ENCODE results near the gene STK24. TPM values are rescaled to one million over a fixed set of nuclear protein-coding genes. Genes with fewer than 3 reads are reported as not detected.

STK24 gene
- total RNA-seq, 5 donors from 2014 or later (not counting 1 experiment from before 2014, with no cell fraction given): 92.1 to 143 (median 113) TPM

DNA sequence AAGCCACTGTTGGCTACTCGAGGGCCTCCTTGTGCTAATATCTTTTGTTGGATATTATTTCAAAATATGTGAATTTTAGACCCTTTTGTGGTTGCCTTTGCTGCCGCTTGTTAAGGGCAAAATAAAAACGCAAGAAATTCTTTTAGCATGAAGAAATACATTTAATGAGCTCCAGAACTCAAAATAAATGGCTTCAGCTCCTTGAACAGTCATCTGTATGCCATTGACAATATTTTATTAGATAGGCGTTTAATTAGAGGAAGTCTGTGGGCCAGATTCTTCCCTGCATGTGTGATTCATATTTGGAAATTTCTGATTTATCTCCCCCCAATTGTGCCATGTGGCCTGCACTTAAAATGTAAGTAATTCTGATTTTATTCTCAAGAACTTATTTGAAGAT is 177.2 kb downstream of the STK24 start:
- Histone ChIP-seq H3K27ac (ENCODE audit: low read length) (no peak overlapping the region), H3K4me1 (ENCODE audit: control insufficient read depth in 1 of 2, extremely low read depth in 1 of 2, insufficient read depth in 2 of 2, low read length in 2 of 2) (no peaks in the 10 kb centered on the region), H3K36me3 (ENCODE audit: control insufficient read depth in 2 of 2, extremely low read depth in 1 of 2, insufficient read depth in 1 of 2, low read length in 1 of 2) (no peaks in the 10 kb centered on the region), H3K27me3 (replicated peaks in 1 of 2; ENCODE audit: control insufficient read depth in 2 of 2, extremely low read depth in 1 of 2, insufficient read depth in 2 of 2, low read length in 1 of 2) (peaks cover 0 to 15% of the 10 kb centered on the region in 2 experiments), H3K4me3 (ENCODE audit: control insufficient read depth in 1 of 2, extremely low read depth in 1 of 2, low read length in 1 of 2) (no peak overlapping the region), H3K9me3 (no peaks in the 10 kb centered on the region)
- Mint-ChIP-seq H3K36me3 (no peaks in the 10 kb centered on the region), H3K27ac (no peak overlapping the region), H3K9me3 (no peaks in the 10 kb centered on the region), H3K27me3 (peaks cover 11 to 12% of the 10 kb centered on the region in 2 donors), H3K4me3 (no peak overlapping the region), H3K4me1 (no peaks in the 10 kb centered on the region)
- ChIA-PET CTCF (interaction anchor here in 1 of 2 donors (0.6 kb wide), 1 partner anchor 168 kb away, joined by 7 read pairs; no protein-coding TSS in a partner anchor), POLR2A (no interaction called here)
- DNase-seq (no peak), ATAC-seq (replicated peaks in 1 of 4) (no peak)
- no CpG with 5 or more reads among the region's 4 CpGs for WGBS (ENCODE audit: insufficient coverage)

DNA sequence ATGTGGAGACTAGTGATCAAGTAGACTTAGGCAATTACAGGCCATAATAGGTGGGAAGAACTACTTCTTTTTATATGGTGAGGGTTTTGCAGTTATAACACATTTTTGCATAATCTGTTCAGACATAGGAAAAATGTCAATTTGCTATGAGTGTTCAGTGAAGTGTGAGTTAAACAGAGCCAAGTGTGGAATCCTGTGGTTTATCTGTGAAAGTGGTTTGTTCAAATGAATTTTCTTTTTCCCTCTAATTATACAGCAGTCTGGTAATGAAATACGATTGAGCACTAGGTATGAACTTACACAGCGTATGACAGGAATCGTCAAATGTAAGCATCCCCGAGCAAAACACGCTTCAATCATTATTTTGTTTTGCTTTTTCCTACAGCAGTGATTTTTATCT is 178.3 kb downstream of the STK24 start:
- H3K9me3 Mint-ChIP-seq: no peaks in the 10 kb centered on the region
- H3K4me1 Mint-ChIP-seq: no peaks in the 10 kb centered on the region
- DNase-seq (no peak), ATAC-seq (replicated peaks in 1 of 4) (no peak)
- POLR2A ChIA-PET: no interaction called here
- H3K9me3 ChIP-seq: no peaks in the 10 kb centered on the region
- no peak overlapping the region for H3K27ac Mint-ChIP-seq
- no peak overlapping the region for H3K27ac ChIP-seq (ENCODE audit: low read length)
- peaks cover 11 to 12% of the 10 kb centered on the region in 2 donors for H3K27me3 Mint-ChIP-seq
- no peak overlapping the region for H3K4me3 ChIP-seq (ENCODE audit: control insufficient read depth in 1 of 2, extremely low read depth in 1 of 2, low read length in 1 of 2)
- no peaks in the 10 kb centered on the region for H3K36me3 ChIP-seq (ENCODE audit: control insufficient read depth in 2 of 2, extremely low read depth in 1 of 2, insufficient read depth in 1 of 2, low read length in 1 of 2)
- no peaks in the 10 kb centered on the region for H3K36me3 Mint-ChIP-seq
- CTCF ChIA-PET: no interaction called here
- no peak overlapping the region for H3K4me3 Mint-ChIP-seq
- WGBS (ENCODE audit: insufficient coverage): 100% methylated on average over 1 of the region's 5 CpGs
- H3K4me1 ChIP-seq (ENCODE audit: control insufficient read depth in 1 of 2, extremely low read depth in 1 of 2, insufficient read depth in 2 of 2, low read length in 2 of 2): no peaks in the 10 kb centered on the region
- H3K27me3 ChIP-seq (replicated peaks in 1 of 2; ENCODE audit: control insufficient read depth in 2 of 2, extremely low read depth in 1 of 2, insufficient read depth in 2 of 2, low read length in 1 of 2): peaks cover 0 to 19% of the 10 kb centered on the region in 2 experiments

DNA sequence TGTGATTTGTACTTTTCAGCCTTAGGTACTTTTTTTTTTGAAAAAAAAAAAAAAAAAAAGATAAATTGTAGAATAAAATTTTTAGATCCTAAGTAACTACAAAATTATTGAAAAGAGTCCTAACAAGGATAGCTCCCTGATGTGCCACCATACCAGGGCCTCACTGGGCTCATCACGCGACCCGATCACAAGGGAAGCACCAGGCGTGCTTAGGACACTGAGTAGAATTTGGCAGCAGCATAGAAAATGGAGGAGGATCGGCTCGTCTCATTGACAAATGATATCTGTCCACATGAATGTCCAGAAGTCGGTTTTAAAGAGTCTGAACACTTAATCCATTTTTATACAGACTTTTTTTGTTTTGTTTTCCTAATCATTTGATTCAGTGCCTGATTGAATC is 179.0 kb downstream of the STK24 start:
- DNase-seq: no peak
- H3K4me3 ChIP-seq (ENCODE audit: control insufficient read depth in 1 of 2, extremely low read depth in 1 of 2, low read length in 1 of 2): no peak overlapping the region
- H3K36me3 ChIP-seq (ENCODE audit: control insufficient read depth in 2 of 2, extremely low read depth in 1 of 2, insufficient read depth in 1 of 2, low read length in 1 of 2): no peaks in the 10 kb centered on the region
- H3K4me1 ChIP-seq (ENCODE audit: control insufficient read depth in 1 of 2, extremely low read depth in 1 of 2, insufficient read depth in 2 of 2, low read length in 2 of 2): no peaks in the 10 kb centered on the region
- CTCF ChIA-PET: interaction anchor here in 1 of 2 donors (0.6 kb wide), 1 partner anchor 10 kb away, joined by 4 read pairs; no protein-coding TSS in a partner anchor
- POLR2A ChIA-PET: no interaction called here
- H3K9me3 ChIP-seq: no peaks in the 10 kb centered on the region
- 67% methylated on average over 4 of the region's 7 CpGs for WGBS (ENCODE audit: insufficient coverage)
- Mint-ChIP-seq H3K4me1 (no peaks in the 10 kb centered on the region), H3K36me3 (no peaks in the 10 kb centered on the region), H3K27ac (no peak overlapping the region), H3K4me3 (no peak overlapping the region), H3K9me3 (no peaks in the 10 kb centered on the region), H3K27me3 (peaks cover 11 to 12% of the 10 kb centered on the region in 2 donors)
- ATAC-seq (replicated peaks in 1 of 4): no peak
- H3K27me3 ChIP-seq (replicated peaks in 1 of 2; ENCODE audit: control insufficient read depth in 2 of 2, extremely low read depth in 1 of 2, insufficient read depth in 2 of 2, low read length in 1 of 2): peaks cover 0 to 19% of the 10 kb centered on the region in 2 experiments
- no peak overlapping the region for H3K27ac ChIP-seq (ENCODE audit: low read length)

DNA sequence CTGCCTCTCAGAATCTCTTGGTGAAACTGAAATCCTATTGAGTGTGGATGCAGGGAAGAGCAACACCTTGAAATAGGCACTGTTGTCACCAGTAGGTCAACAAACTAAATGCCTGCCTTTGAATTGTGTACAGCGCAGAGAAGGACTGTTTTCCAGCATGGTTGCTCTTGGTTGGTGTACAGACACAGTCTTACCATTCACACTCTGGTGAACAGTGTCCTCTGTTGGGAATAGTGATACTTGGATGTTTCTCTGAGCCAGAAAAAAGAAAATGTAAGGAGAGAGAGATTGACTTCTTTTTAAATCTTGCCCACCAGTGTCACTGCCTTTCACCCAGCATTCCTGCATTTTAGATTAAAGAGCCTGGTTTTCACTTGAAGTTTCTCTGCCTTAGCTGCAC is 179.7 kb downstream of the STK24 start:
- H3K9me3 ChIP-seq: no peaks in the 10 kb centered on the region
- no peak overlapping the region for H3K4me3 Mint-ChIP-seq
- H3K36me3 ChIP-seq (ENCODE audit: control insufficient read depth in 2 of 2, extremely low read depth in 1 of 2, insufficient read depth in 1 of 2, low read length in 1 of 2): no peaks in the 10 kb centered on the region
- CTCF ChIA-PET: interaction anchor here in 1 of 2 donors (0.6 kb wide), 1 partner anchor 11 kb away, joined by 4 read pairs; no protein-coding TSS in a partner anchor
- H3K4me1 ChIP-seq (ENCODE audit: control insufficient read depth in 1 of 2, extremely low read depth in 1 of 2, insufficient read depth in 2 of 2, low read length in 2 of 2): no peaks in the 10 kb centered on the region
- H3K27ac Mint-ChIP-seq: no peak overlapping the region
- H3K27me3 Mint-ChIP-seq: peaks cover 11 to 12% of the 10 kb centered on the region in 2 donors
- ATAC-seq (replicated peaks in 1 of 4) (no peak), DNase-seq (no peak)
- peaks cover 0 to 19% of the 10 kb centered on the region in 2 experiments for H3K27me3 ChIP-seq (replicated peaks in 1 of 2; ENCODE audit: control insufficient read depth in 2 of 2, extremely low read depth in 1 of 2, insufficient read depth in 2 of 2, low read length in 1 of 2)
- no peak overlapping the region for H3K4me3 ChIP-seq (ENCODE audit: control insufficient read depth in 1 of 2, extremely low read depth in 1 of 2, low read length in 1 of 2)
- H3K4me1 Mint-ChIP-seq: no peaks in the 10 kb centered on the region
- POLR2A ChIA-PET: no interaction called here
- H3K36me3 Mint-ChIP-seq: no peaks in the 10 kb centered on the region
- no peaks in the 10 kb centered on the region for H3K9me3 Mint-ChIP-seq
- WGBS (ENCODE audit: insufficient coverage): no CpG with 5 or more reads among the region's 1 CpG
- no peak overlapping the region for H3K27ac ChIP-seq (ENCODE audit: low read length)

DNA sequence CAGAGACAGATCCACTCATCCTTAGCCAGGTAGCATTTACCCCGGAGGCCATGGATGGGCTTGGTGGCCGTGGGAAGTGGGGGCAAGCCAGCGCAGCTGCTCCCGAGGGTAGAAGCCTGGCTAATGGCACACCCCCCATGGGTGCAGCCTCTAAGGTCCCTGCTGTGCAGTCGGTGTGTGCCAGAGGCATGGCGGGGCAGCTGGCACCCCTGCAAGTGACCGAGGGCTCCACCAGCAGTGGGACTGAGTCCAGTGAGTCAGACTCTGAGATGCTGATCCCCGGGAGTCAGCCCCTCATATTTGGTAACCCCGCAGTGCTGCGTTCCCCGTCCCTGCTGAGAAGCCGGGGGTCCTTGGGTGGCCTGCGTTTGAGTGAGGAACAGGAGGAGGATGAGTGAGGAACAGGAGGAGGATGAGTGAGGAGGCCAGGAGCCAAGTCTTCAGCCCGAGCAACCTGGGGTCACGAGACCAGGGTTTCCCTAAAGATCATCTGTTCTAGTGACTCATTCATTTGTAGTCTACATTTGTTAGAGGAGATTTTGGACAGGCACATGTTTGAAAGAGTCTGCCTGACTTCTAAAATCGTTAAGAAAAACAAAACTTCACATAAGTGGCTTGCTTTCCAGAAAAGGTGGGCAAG is 180.7 kb downstream of the STK24 start:
- H3K9me3 ChIP-seq: no peaks in the 10 kb centered on the region
- no peaks in the 10 kb centered on the region for H3K4me1 ChIP-seq (ENCODE audit: control insufficient read depth in 1 of 2, extremely low read depth in 1 of 2, insufficient read depth in 2 of 2, low read length in 2 of 2)
- ATAC-seq (replicated peaks in 1 of 4) (no peak), DNase-seq (no peak)
- Mint-ChIP-seq H3K27me3 (peaks cover 8 to 13% of the 10 kb centered on the region in 2 donors), H3K4me1 (no peaks in the 10 kb centered on the region), H3K27ac (no peak overlapping the region), H3K36me3 (no peaks in the 10 kb centered on the region), H3K4me3 (no peak overlapping the region), H3K9me3 (no peaks in the 10 kb centered on the region)
- no peaks in the 10 kb centered on the region for H3K36me3 ChIP-seq (ENCODE audit: control insufficient read depth in 2 of 2, extremely low read depth in 1 of 2, insufficient read depth in 1 of 2, low read length in 1 of 2)
- 88% methylated on average over 12 of the region's 16 CpGs for WGBS (ENCODE audit: insufficient coverage)
- H3K27ac ChIP-seq (ENCODE audit: low read length): no peak overlapping the region
- H3K27me3 ChIP-seq (replicated peaks in 1 of 2; ENCODE audit: control insufficient read depth in 2 of 2, extremely low read depth in 1 of 2, insufficient read depth in 2 of 2, low read length in 1 of 2): peaks cover 0 to 19% of the 10 kb centered on the region in 2 experiments
- POLR2A ChIA-PET: no interaction called here
- H3K4me3 ChIP-seq (ENCODE audit: control insufficient read depth in 1 of 2, extremely low read depth in 1 of 2, low read length in 1 of 2): no peak overlapping the region
- CTCF ChIA-PET: no interaction called here

Other genes with a start within 250 kb of the STK24 start
- under 1 TPM in 2 of 5 donors, not detected in 3; 0.10 to 0.18 TPM for gene SLC15A1, start 175.6 kb upstream of the STK24 start, total RNA-seq